Measurements from ENCODE around the gene TPPP.
"Not testable (repeated sequence)": the region's sequence is repeated elsewhere in the genome, so short reads cannot be mapped to it uniquely, and the experiment has no call there.

DNA sequence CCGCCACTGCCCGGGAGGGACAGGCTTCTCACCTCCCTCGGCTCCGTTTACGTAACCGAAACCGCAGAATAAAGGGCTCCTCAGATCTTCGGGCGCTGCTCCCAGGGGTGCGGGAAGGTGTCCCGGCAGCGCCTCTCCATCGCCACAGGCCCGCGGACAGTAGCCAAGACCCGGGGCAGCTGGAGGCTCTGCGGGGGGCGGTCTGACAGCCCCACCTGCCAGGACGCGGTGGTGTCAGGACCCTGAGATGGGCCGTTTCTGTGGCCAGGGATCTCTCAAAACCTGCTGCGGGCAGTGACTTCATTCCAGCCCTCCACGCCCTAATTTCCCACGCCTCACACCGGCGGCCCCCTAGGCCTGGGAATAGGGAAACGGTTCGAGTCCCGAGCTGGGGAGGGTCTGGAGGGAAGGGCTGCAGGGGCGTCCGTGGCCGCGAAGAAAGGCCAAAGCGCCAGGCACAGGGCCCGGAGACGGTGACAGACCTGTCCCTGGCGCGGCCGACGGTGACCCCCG is 567 bp downstream of the TPPP start:
- TF ChIP-seq, protein P1, sequence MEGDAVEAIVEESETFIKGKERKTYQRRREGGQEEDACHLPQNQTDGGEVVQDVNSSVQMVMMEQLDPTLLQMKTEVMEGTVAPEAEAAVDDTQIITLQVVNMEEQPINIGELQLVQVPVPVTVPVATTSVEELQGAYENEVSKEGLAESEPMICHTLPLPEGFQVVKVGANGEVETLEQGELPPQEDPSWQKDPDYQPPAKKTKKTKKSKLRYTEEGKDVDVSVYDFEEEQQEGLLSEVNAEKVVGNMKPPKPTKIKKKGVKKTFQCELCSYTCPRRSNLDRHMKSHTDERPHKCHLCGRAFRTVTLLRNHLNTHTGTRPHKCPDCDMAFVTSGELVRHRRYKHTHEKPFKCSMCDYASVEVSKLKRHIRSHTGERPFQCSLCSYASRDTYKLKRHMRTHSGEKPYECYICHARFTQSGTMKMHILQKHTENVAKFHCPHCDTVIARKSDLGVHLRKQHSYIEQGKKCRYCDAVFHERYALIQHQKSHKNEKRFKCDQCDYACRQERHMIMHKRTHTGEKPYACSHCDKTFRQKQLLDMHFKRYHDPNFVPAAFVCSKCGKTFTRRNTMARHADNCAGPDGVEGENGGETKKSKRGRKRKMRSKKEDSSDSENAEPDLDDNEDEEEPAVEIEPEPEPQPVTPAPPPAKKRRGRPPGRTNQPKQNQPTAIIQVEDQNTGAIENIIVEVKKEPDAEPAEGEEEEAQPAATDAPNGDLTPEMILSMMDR (IDR thresholded peaks at IDR 0.05): not testable (repeated sequence)
- not testable (repeated sequence) for TF ChIP-seq POLR2A (IDR thresholded peaks at IDR 0.05)
